Neural cell (in vitro differentiated cells): Measurements from ENCODE around the gene HYOU1.
"Not testable (repeated sequence)": the region's sequence is repeated elsewhere in the genome, so short reads cannot be mapped to it uniquely, and the experiment has no call there.

Experiments used
- CTCF ChIP-seq: fragments of 450-650 bp; IDR thresholded peaks from 2 replicates; pipeline ENCODE4 v1.5.1; 2014; ENCODE audit warnings: antibody characterized with exemption, mild to moderate bottlenecking, moderate library complexity; ENCODE audit not compliant: poor library complexity, severe bottlenecking
- EZH2 ChIP-seq: fragments of 200-600, 300-800 bp; shearing (Covaris generic), sonication (generic); IDR thresholded peaks from 2 replicates; pipeline ENCODE4 v1.6.1; 2014; ENCODE audit warnings: antibody characterized with exemption, low read length, borderline replicate concordance, mild to moderate bottlenecking; ENCODE audit not compliant: insufficient read depth, poor library complexity, severe bottlenecking
- REST ChIP-seq: IDR thresholded peaks from 2 replicates; pipeline ENCODE4 v1.6.1; 2012; ENCODE audit warnings: borderline replicate concordance

GRCh38 chr11:119103161-119103664, 46.2 kb upstream of the HYOU1 start:
- TF ChIP-seq REST, EZH2, CTCF: not testable (repeated sequence)
